Transverse colon (tissue), 4 donors: Measurements from ENCODE around the gene DSP. TPM values are rescaled to one million over a fixed set of nuclear protein-coding genes. Genes with fewer than 3 reads are reported as not detected.

Experiments used
- DNase-seq: peaks from one replicate; pipeline ENCODE4 v3.0.0-alpha.2; 2019
- H3K27ac ChIP-seq, 4 donors: fragments of 200-600 bp; sonication (generic); 2 replicates each; pipeline ENCODE4 v1.5.1; 2016 to 2018; ENCODE audit warnings: inconsistent platforms in 4 of 4
- H3K27me3 ChIP-seq: fragments of 200-600 bp; sonication (generic); 2 replicates; pipeline ENCODE4 v1.5.1; 2017; ENCODE audit warnings: inconsistent platforms
- H3K36me3 ChIP-seq, 4 donors: fragments of 200-600 bp; sonication (generic); 2 replicates each; pipeline ENCODE4 v1.5.1; 2017 to 2019; ENCODE audit warnings: inconsistent platforms in 4 of 4
- H3K4me1 ChIP-seq, 4 donors: fragments of 200-600 bp; sonication (generic); 2 replicates each; pipeline ENCODE4 v1.5.1; 2017 to 2020; ENCODE audit warnings: inconsistent platforms in 4 of 4
- H3K4me3 ChIP-seq, 4 donors: fragments of 200-600 bp; sonication (generic); 1 replicate in 1 of 4; 2 replicates in 3 of 4; pipeline versions ENCODE4 v1.5.1 to v1.6.1; 2017 to 2019; ENCODE audit warnings: inconsistent platforms in 4 of 4
- H3K9me3 ChIP-seq, 2 donors: fragments of 200-600 bp; sonication (generic); 2 replicates each; pipeline ENCODE4 v1.5.1; 2017 to 2019; ENCODE audit warnings: inconsistent platforms in 2 of 2
- EP300 ChIP-seq: sonication (generic); formaldehyde crosslinking; IDR thresholded peaks from one replicate; pipeline ENCODE4 v1.6.1; 2017; ENCODE audit warnings: antibody characterized with exemption, low read depth
- POLR2A ChIP-seq: fragments of 450-650 bp; IDR thresholded peaks from one replicate; pipeline ENCODE4 v1.6.1; 2016; ENCODE audit warnings: antibody characterized with exemption, mild to moderate bottlenecking, moderate library complexity
- POLR2AphosphoS5 ChIP-seq, 3 donors: sonication (generic); formaldehyde crosslinking; IDR thresholded peaks; one replicate each; pipeline ENCODE4 v1.6.1; 2016; ENCODE audit warnings: antibody characterized with exemption in 3 of 3
- WGBS, 2 donors: methylation state at CpG; one replicate each; pipeline ENCODE4 v1.1.5; 2018; ENCODE audit warnings: low coverage in 1 of 2; 5-methylcytosine and 5-hydroxymethylcytosine counted together
- in situ Hi-C, 4 donors: fragments of 200-750 bp; cut with MboI; loops; one replicate each; pipeline versions ENCODE4 v1.15.0 to v1.15.1; 2017; ENCODE audit warnings: low sequenced_read_pairs in 3 of 4, low pct_ligation_motif_present in 1 of 4, low pct_unique_long_range_greater_than_20kb in 1 of 4
- intact Hi-C: fragments of 100-400 bp; cut with DNase I; formaldehyde crosslinking; loops from one replicate; pipeline ENCODE4 v1.15.1; 2023; ENCODE audit warnings: low total_unique reads
- total RNA-seq, 4 donors: library from RNA; depleted of rRNA; stranded (reverse); fragments of >200 nt; gene quantifications; one replicate each; pipeline ENCODE4 v1.1.0, GENCODE V29; 2016
- TF ChIP-seq, protein P1 (sequence below), 5 experiments: fragments of 200-600 bp in 3 of 5; fragments of 450-650 bp in 2 of 5; sonication (generic) in 3 of 5; IDR thresholded peaks; 1 replicate in 2 of 5; 2 replicates in 3 of 5; pipeline ENCODE4 v1.5.1; 2016 to 2017; ENCODE audit warnings: antibody characterized with exemption in 5 of 5, inconsistent platforms in 3 of 5, mild to moderate bottlenecking in 2 of 5, moderate library complexity in 1 of 5

DSP gene
- total RNA-seq, 4 donors from 2014 or later: 160 to 243 (median 202) TPM

DNA sequence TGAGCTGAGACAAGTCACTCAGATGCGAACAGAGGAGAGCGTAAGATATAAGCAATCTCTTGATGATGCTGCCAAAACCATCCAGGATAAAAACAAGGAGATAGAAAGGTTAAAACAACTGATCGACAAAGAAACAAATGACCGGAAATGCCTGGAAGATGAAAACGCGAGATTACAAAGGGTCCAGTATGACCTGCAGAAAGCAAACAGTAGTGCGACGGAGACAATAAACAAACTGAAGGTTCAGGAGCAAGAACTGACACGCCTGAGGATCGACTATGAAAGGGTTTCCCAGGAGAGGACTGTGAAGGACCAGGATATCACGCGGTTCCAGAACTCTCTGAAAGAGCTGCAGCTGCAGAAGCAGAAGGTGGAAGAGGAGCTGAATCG, 39.1 kb downstream of the DSP start:
- WGBS, 2 donors: 93 to 96% methylated on average over 13 of the region's 13 CpGs
- Histone ChIP-seq H3K4me1 (no peaks in the 10 kb centered on the region), H3K9me3 (no peaks in the 10 kb centered on the region), H3K4me3 (no peak overlapping the region), H3K27ac (no peak overlapping the region), H3K27me3 (no peaks in the 10 kb centered on the region), H3K36me3 (peaks cover 0 to 48% (median 20%) of the 10 kb centered on the region in 4 donors)
- in situ Hi-C loops (loop anchor here in 2 of 4 donors (25.0 kb wide), 2 partner anchors 168 to 893 kb away; no protein-coding TSS in a partner anchor), intact Hi-C loops (no loop called here)
- TF ChIP-seq EP300: no peak
- no peak for DNase-seq

DNA sequence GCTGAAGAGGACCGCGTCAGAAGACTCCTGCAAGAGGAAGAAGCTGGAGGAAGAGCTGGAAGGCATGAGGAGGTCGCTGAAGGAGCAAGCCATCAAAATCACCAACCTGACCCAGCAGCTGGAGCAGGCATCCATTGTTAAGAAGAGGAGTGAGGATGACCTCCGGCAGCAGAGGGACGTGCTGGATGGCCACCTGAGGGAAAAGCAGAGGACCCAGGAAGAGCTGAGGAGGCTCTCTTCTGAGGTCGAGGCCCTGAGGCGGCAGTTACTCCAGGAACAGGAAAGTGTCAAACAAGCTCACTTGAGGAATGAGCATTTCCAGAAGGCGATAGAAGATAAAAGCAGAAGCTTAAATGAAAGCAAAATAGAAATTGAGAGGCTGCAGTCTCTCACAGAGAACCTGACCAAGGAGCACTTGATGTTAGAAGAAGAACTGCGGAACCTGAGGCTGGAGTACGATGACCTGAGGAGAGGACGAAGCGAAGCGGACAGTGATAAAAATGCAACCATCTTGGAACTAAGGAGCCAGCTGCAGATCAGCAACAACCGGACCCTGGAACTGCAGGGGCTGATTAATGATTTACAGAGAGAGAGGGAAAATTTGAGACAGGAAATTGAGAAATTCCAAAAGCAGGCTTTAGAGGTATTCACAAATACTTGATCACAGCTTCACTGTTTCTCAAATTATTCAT, 39.6 kb downstream of the DSP start:
- in situ Hi-C loops: loop anchor here in 2 of 4 donors (25.0 kb wide), 2 partner anchors 169 to 894 kb away; no protein-coding TSS in a partner anchor
- Histone ChIP-seq H3K4me1 (peaks cover 0 to 2% (median 0%) of the 10 kb centered on the region in 4 donors), H3K27me3 (no peaks in the 10 kb centered on the region), H3K27ac (no peak overlapping the region), H3K36me3 (peaks cover 0 to 48% (median 18%) of the 10 kb centered on the region in 4 donors), H3K9me3 (no peaks in the 10 kb centered on the region), H3K4me3 (no peak overlapping the region)
- no peak for DNase-seq
- intact Hi-C loops: no loop called here
- TF ChIP-seq POLR2A: no peak
- TF ChIP-seq POLR2AphosphoS5 (IDR thresholded peaks at IDR 0.05): no peak
- TF ChIP-seq, protein P1, sequence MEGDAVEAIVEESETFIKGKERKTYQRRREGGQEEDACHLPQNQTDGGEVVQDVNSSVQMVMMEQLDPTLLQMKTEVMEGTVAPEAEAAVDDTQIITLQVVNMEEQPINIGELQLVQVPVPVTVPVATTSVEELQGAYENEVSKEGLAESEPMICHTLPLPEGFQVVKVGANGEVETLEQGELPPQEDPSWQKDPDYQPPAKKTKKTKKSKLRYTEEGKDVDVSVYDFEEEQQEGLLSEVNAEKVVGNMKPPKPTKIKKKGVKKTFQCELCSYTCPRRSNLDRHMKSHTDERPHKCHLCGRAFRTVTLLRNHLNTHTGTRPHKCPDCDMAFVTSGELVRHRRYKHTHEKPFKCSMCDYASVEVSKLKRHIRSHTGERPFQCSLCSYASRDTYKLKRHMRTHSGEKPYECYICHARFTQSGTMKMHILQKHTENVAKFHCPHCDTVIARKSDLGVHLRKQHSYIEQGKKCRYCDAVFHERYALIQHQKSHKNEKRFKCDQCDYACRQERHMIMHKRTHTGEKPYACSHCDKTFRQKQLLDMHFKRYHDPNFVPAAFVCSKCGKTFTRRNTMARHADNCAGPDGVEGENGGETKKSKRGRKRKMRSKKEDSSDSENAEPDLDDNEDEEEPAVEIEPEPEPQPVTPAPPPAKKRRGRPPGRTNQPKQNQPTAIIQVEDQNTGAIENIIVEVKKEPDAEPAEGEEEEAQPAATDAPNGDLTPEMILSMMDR (IDR thresholded peaks at IDR 0.05): no peak
- no peak for TF ChIP-seq EP300
- 76 to 80% methylated on average over 7 to 14 of the region's 14 CpGs for WGBS, 2 donors

GRCh38 chr6:7585287-7585930, 43.9 kb downstream of the DSP start:
- no peak overlapping the region for H3K4me3 ChIP-seq
- in situ Hi-C loops (loop anchor here in 2 of 4 donors (25.0 kb wide), 2 partner anchors 173 to 898 kb away; no protein-coding TSS in a partner anchor), intact Hi-C loops (no loop called here)
- H3K36me3 ChIP-seq: peaks cover 0 to 32% (median 7%) of the 10 kb centered on the region in 4 donors
- no peaks in the 10 kb centered on the region for H3K9me3 ChIP-seq
- TF ChIP-seq, protein P1 (IDR thresholded peaks at IDR 0.05): no peak
- TF ChIP-seq POLR2AphosphoS5 (IDR thresholded peaks at IDR 0.05) (no peak), POLR2A (no peak)
- no peak overlapping the region for H3K27ac ChIP-seq
- peaks cover 0 to 37% (median 15%) of the 10 kb centered on the region in 4 donors for H3K4me1 ChIP-seq
- WGBS, 2 donors: 95% methylated on average over 11 to 28 of the region's 28 CpGs
- no peak for DNase-seq
- H3K27me3 ChIP-seq: no peaks in the 10 kb centered on the region

DNA sequence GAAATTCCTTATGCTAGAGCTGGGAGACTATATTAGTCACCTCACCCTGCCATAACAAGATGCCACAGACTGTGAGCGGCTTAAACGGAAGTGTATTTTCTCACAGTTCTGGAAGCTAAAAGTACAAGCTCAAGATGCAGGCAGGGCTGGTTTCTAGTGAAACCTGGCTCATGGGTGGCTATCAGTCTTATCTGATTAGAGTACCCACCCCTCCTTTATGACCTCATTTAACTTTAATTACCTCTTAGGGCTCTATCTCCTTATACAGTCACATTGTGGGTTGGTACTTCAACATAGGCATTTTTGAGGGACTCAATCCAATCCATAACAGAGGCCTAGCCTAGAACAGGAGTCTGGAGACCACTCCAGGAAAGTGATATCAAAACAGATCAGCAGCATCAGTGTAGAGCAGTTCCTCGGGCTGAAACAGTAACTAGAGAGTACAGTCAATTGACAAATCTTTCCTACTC, 46.2 kb downstream of the DSP start:
- intact Hi-C loops: no loop called here
- Histone ChIP-seq H3K27ac (peak overlapping the region; percentile 73 to 79 (median 75)), H3K4me3 (no peak overlapping the region), H3K9me3 (no peaks in the 10 kb centered on the region), H3K27me3 (no peaks in the 10 kb centered on the region), H3K4me1 (peaks cover 3 to 58% (median 31%) of the 10 kb centered on the region in 4 donors), H3K36me3 (peaks cover 0 to 16% (median 4%) of the 10 kb centered on the region in 4 donors)
- peak; percentile 59 for DNase-seq
- TF ChIP-seq EP300 (no peak), POLR2AphosphoS5 (IDR thresholded peaks at IDR 0.05) (peak in 1 of 3 donors; percentile 59), POLR2A (peak; percentile 14)
- TF ChIP-seq, protein P1 (IDR thresholded peaks at IDR 0.05): no peak
- 45 to 51% methylated on average over 2 to 3 of the region's 3 CpGs for WGBS, 2 donors
- in situ Hi-C loops: loop anchor here in 2 of 4 donors (25.0 kb wide), 2 partner anchors 175 to 900 kb away; no protein-coding TSS in a partner anchor
